Measurements from ENCODE around the gene CNTRL.

- no peak for TF ChIP-seq CTCF (IDR thresholded peaks at IDR 0.05; ENCODE audit: poor library complexity)
- no peak for TF ChIP-seq EZH2 (IDR thresholded peaks at IDR 0.05; ENCODE audit: borderline replicate concordance)
- no peak for TF ChIP-seq EZH2phosphoT487 (IDR thresholded peaks at IDR 0.05; ENCODE audit: low read depth, severe bottlenecking, unreplicated experiment)
These were observed 104.1 kb downstream of the CNTRL start for GRCh38 chr9:121178676-121179372.

All from hepatocyte (in vitro differentiated cells).